ENCODE results near the gene FUT3. TPM values are rescaled to one million over a fixed set of nuclear protein-coding genes. Genes with fewer than 3 reads are reported as not detected.

The FUT3 gene
- polyA plus RNA-seq, 1 donor from 2014 or later = 0.64 TPM

DNA sequence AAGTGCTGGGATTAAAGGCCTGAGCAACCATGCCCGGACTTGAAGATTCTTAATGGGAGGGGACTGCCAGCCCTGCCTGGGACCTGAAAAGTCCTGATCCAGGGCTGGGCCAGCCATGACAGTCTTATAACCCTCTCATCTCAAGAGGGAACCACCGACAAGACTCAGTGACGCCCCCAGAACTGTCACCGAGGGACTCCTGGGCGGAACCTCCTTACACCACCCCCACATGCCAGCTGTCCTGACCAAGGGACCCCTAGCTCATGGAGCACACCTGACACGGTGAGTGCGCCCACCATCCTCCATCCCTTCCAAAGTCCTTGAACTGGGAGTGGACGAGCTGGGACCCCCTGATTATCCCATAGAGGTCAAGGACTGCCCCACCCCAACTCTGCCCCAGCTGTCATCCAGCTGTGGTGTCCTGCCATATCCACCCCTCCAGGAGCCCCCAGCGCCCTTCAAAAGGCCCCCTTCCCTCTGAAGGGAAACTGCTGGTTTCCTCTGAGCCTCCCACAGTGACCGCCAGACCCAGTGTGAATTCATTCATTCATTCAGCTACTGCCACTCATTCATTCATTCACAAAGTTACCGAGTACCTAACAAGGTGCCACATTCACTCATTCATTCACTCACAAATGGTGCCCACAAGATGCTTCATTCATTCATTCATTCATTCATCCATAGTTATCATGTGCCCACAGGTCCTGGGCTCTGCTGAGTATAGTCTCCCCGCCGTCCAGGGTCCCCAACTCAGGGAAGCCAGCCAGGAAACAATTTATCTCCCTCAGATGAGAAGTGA lies 48.7 kb upstream of the FUT3 start:
- Histone ChIP-seq H3K9me3 (ENCODE audit: low read length) (no peaks in the 10 kb centered on the region), H3K4me3 (ENCODE audit: low read length) (no peak overlapping the region), H2AFZ (ENCODE audit: low read depth, low read length) (no peak overlapping the region), H3K9me2 (ENCODE audit: insufficient read depth, low read length) (no peaks in the 10 kb centered on the region), H3K27ac (ENCODE audit: low read length) (no peak overlapping the region), H3K4me2 (ENCODE audit: low read length) (no peak overlapping the region), H3K79me2 (replicated peaks; ENCODE audit: insufficient read depth, low read length) (peaks cover 22% of the 10 kb centered on the region), H4K20me1 (ENCODE audit: insufficient read depth) (no peaks in the 10 kb centered on the region), H3K27me3 (ENCODE audit: insufficient read depth, low read depth, low read length) (no peaks in the 10 kb centered on the region), H3K36me3 (ENCODE audit: insufficient read depth, low read length) (no peaks in the 10 kb centered on the region), H3K9ac (ENCODE audit: low read length) (no peak overlapping the region), H3F3A (ENCODE audit: insufficient read depth, low read length, poor library complexity, severe bottlenecking) (no peaks in the 10 kb centered on the region)
- no peak for TF ChIP-seq EP300 (conservative IDR thresholded peaks at IDR 0.05; ENCODE audit: poor library complexity, severe bottlenecking)
- no peak for TF ChIP-seq TAF1 (IDR thresholded peaks at IDR 0.05; ENCODE audit: low read depth)
- no peak for TF ChIP-seq RAD21 (conservative IDR thresholded peaks at IDR 0.05)
- TF ChIP-seq MXI1 (conservative IDR thresholded peaks at IDR 0.05; ENCODE audit: poor library complexity, severe bottlenecking) = no peak

GRCh38 chr19:5897189-5897969 lies 46.1 kb upstream of the FUT3 start:
- TF ChIP-seq MXI1 (conservative IDR thresholded peaks at IDR 0.05; ENCODE audit: poor library complexity, severe bottlenecking) (no peak), EP300 (conservative IDR thresholded peaks at IDR 0.05; ENCODE audit: poor library complexity, severe bottlenecking) (no peak), RAD21 (conservative IDR thresholded peaks at IDR 0.05) (no peak), EZH2 (IDR thresholded peaks at IDR 0.05; ENCODE audit: borderline replicate concordance, insufficient read depth, low read length, poor library complexity, severe bottlenecking) (no peak), POLR2AphosphoS5 (IDR thresholded peaks at IDR 0.05) (no peak), TAF1 (IDR thresholded peaks at IDR 0.05; ENCODE audit: low read depth) (no peak), SMC3 (conservative IDR thresholded peaks at IDR 0.05; ENCODE audit: poor library complexity) (no peak), REST (IDR thresholded peaks at IDR 0.05; ENCODE audit: borderline replicate concordance) (no peak)
- TF ChIP-seq, protein P1, sequence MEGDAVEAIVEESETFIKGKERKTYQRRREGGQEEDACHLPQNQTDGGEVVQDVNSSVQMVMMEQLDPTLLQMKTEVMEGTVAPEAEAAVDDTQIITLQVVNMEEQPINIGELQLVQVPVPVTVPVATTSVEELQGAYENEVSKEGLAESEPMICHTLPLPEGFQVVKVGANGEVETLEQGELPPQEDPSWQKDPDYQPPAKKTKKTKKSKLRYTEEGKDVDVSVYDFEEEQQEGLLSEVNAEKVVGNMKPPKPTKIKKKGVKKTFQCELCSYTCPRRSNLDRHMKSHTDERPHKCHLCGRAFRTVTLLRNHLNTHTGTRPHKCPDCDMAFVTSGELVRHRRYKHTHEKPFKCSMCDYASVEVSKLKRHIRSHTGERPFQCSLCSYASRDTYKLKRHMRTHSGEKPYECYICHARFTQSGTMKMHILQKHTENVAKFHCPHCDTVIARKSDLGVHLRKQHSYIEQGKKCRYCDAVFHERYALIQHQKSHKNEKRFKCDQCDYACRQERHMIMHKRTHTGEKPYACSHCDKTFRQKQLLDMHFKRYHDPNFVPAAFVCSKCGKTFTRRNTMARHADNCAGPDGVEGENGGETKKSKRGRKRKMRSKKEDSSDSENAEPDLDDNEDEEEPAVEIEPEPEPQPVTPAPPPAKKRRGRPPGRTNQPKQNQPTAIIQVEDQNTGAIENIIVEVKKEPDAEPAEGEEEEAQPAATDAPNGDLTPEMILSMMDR (IDR thresholded peaks at IDR 0.05; ENCODE audit: poor library complexity, severe bottlenecking) = no peak
- Histone ChIP-seq H3K79me2 (replicated peaks; ENCODE audit: insufficient read depth, low read length) (peaks cover 11% of the 10 kb centered on the region), H3K9me2 (ENCODE audit: insufficient read depth, low read length) (no peaks in the 10 kb centered on the region), H3K27me3 (ENCODE audit: insufficient read depth, low read depth, low read length) (no peaks in the 10 kb centered on the region), H3K9ac (ENCODE audit: low read length) (no peak overlapping the region), H3K27ac (ENCODE audit: low read length) (no peak overlapping the region), H3K4me3 (ENCODE audit: low read length) (no peak overlapping the region), H4K20me1 (ENCODE audit: insufficient read depth) (no peaks in the 10 kb centered on the region), H2AFZ (ENCODE audit: low read depth, low read length) (no peak overlapping the region), H3K36me3 (ENCODE audit: insufficient read depth, low read length) (no peaks in the 10 kb centered on the region), H3K4me2 (ENCODE audit: low read length) (no peak overlapping the region), H3F3A (ENCODE audit: insufficient read depth, low read length, poor library complexity, severe bottlenecking) (no peaks in the 10 kb centered on the region), H3K9me3 (ENCODE audit: low read length) (no peaks in the 10 kb centered on the region)

Measured in neural cell (in vitro differentiated cells).